Measurements from ENCODE around the gene ATP2C2.

The ATP2C2 gene

GRCh38 chr16:84321932-84322331, 46.4 kb upstream of the ATP2C2 start:
- no peak for DNase-seq

DNA sequence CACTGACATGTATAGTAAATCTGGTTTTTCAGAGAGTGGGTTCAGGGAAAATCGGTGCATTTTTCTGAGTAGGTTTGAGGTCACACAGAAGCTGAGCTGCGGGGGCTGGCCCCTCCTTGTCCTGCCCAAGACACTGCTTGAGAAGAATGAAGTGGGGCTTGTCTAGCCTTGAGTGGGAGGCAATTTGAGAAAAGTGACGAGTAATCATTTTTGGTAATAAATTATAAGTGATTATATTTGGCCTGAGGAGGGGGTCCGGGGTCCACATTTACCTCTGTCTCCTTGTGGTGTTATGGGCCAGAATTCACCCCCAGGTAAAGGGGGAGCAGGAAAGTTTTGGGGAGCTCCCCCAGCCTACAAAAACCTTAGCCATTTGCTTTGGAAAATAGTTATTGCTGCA, 45.6 kb upstream of the ATP2C2 start:
- Histone ChIP-seq H3K9ac (ENCODE audit: low read length) (no peak overlapping the region), H3K9me2 (replicated peaks; ENCODE audit: insufficient read depth, low read length) (no peaks in the 10 kb centered on the region), H3K4me1 (ENCODE audit: low read length) (no peaks in the 10 kb centered on the region), H3K79me2 (ENCODE audit: low read length) (no peaks in the 10 kb centered on the region), H2AFZ (ENCODE audit: low read length) (no peak overlapping the region), H3K4me2 (ENCODE audit: low read depth, low read length) (no peak overlapping the region), H3K27ac (ENCODE audit: low read length) (no peak overlapping the region), H3K36me3 (replicated peaks; ENCODE audit: insufficient read depth, low read length) (no peaks in the 10 kb centered on the region), H3K27me3 (replicated peaks; ENCODE audit: insufficient read depth, low read length) (peaks cover 40% of the 10 kb centered on the region; the same call in 1 of the 2 replicates), H3K9me3 (replicated peaks; ENCODE audit: insufficient read depth, low read length) (no peaks in the 10 kb centered on the region), H4K20me1 (ENCODE audit: insufficient read depth, low read length) (no peaks in the 10 kb centered on the region), H3K4me3 (ENCODE audit: low read length) (no peak overlapping the region), H3F3A (ENCODE audit: insufficient read depth, low read length) (no peaks in the 10 kb centered on the region)
- TF ChIP-seq CTCF (IDR thresholded peaks at IDR 0.05; ENCODE audit: low read length), result no peak
- no peak for TF ChIP-seq EZH2 (optimal IDR thresholded peaks at IDR 0.05; ENCODE audit: low read depth, low read length)
- no peak for TF ChIP-seq EZH2phosphoT487 (IDR thresholded peaks at IDR 0.05; ENCODE audit: low read length)
- no peak for DNase-seq

More at GRCh38 chr16:84321932-84322331, 46.4 kb upstream of the ATP2C2 start:
- H3K9me2 ChIP-seq (replicated peaks; ENCODE audit: insufficient read depth, low read length), result no peaks in the 10 kb centered on the region
- H3K4me2 ChIP-seq (ENCODE audit: low read depth, low read length), result no peak overlapping the region
- H2AFZ ChIP-seq (ENCODE audit: low read length), result no peak overlapping the region
- H3K4me1 ChIP-seq (ENCODE audit: low read length), result no peaks in the 10 kb centered on the region
- peaks cover 38% of the 10 kb centered on the region; the same call in 1 of the 2 replicates for H3K27me3 ChIP-seq (replicated peaks; ENCODE audit: insufficient read depth, low read length)
- no peaks in the 10 kb centered on the region for H3K36me3 ChIP-seq (replicated peaks; ENCODE audit: insufficient read depth, low read length)
- no peaks in the 10 kb centered on the region for H4K20me1 ChIP-seq (ENCODE audit: insufficient read depth, low read length)
- H3K4me3 ChIP-seq (ENCODE audit: low read length), result no peak overlapping the region
- no peak overlapping the region for H3K27ac ChIP-seq (ENCODE audit: low read length)
- no peaks in the 10 kb centered on the region for H3F3A ChIP-seq (ENCODE audit: insufficient read depth, low read length)
- TF ChIP-seq EZH2phosphoT487 (IDR thresholded peaks at IDR 0.05; ENCODE audit: low read length) (no peak), CTCF (IDR thresholded peaks at IDR 0.05; ENCODE audit: low read length) (no peak), EZH2 (optimal IDR thresholded peaks at IDR 0.05; ENCODE audit: low read depth, low read length) (no peak)
- H3K79me2 ChIP-seq (ENCODE audit: low read length), result no peaks in the 10 kb centered on the region
- H3K9ac ChIP-seq (ENCODE audit: low read length), result no peak overlapping the region
- no peaks in the 10 kb centered on the region for H3K9me3 ChIP-seq (replicated peaks; ENCODE audit: insufficient read depth, low read length)

- Histone ChIP-seq H3K36me3 (replicated peaks; ENCODE audit: insufficient read depth, low read length) (no peaks in the 10 kb centered on the region), H3K9me2 (replicated peaks; ENCODE audit: insufficient read depth, low read length) (no peaks in the 10 kb centered on the region), H3K9ac (ENCODE audit: low read length) (no peak overlapping the region), H4K20me1 (ENCODE audit: insufficient read depth, low read length) (no peaks in the 10 kb centered on the region), H3F3A (ENCODE audit: insufficient read depth, low read length) (no peaks in the 10 kb centered on the region), H3K4me2 (ENCODE audit: low read depth, low read length) (no peak overlapping the region), H3K79me2 (ENCODE audit: low read length) (no peaks in the 10 kb centered on the region), H3K27ac (ENCODE audit: low read length) (no peak overlapping the region), H3K4me1 (ENCODE audit: low read length) (no peaks in the 10 kb centered on the region), H3K27me3 (replicated peaks; ENCODE audit: insufficient read depth, low read length) (peaks cover 46% of the 10 kb centered on the region; the same call in 1 of the 2 replicates), H3K4me3 (ENCODE audit: low read length) (no peak overlapping the region), H2AFZ (ENCODE audit: low read length) (no peak overlapping the region), H3K9me3 (replicated peaks; ENCODE audit: insufficient read depth, low read length) (no peaks in the 10 kb centered on the region)
- DNase-seq, result no peak
- no peak for TF ChIP-seq EZH2phosphoT487 (IDR thresholded peaks at IDR 0.05; ENCODE audit: low read length)
- TF ChIP-seq CTCF (IDR thresholded peaks at IDR 0.05; ENCODE audit: low read length), result no peak
- no peak for TF ChIP-seq EZH2 (optimal IDR thresholded peaks at IDR 0.05; ENCODE audit: low read depth, low read length)
Observed at GRCh38 chr16:84323606-84324005, 44.7 kb upstream of the ATP2C2 start.
